ENCODE results near the gene LIPC. TPM values are rescaled to one million over a fixed set of nuclear protein-coding genes. Genes with fewer than 3 reads are reported as not detected.

LIPC gene
- total and polyA plus RNA-seq, 12 donors, result 0.22 to 1.3 (median 0.42) TPM; not detected in 1

DNA sequence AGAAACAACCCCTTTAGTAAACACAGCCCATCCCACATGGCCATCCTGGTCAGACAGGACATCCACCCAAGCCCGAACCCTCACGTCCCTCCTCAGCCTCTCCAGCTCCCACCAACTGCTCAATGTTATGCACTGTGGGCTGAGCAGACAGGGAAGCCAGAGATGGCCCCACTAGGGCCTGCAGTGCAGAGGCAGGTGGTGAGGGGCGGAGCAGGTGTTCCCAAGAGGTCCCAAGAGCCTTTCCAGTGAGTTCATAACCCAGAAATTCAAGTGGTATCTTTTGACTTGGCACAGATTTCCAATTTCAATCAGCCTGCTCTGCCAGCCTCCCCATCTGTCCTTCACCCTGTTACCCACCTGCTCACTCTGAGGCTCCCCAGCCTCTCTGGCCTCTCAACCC is 130.3 kb downstream of the LIPC start:
- Histone ChIP-seq H3K9me3 (no peaks in the 10 kb centered on the region), H3K27me3 (no peaks in the 10 kb centered on the region), H3K4me3 (no peak overlapping the region), H3K4me1 (no peaks in the 10 kb centered on the region), H3K36me3 (no peaks in the 10 kb centered on the region), H3K27ac (no peak overlapping the region)
- intact Hi-C loops (cut with DNase I), result no loop called here
- ATAC-seq (no peak), DNase-seq (no peak)
- TF ChIP-seq, protein P1, sequence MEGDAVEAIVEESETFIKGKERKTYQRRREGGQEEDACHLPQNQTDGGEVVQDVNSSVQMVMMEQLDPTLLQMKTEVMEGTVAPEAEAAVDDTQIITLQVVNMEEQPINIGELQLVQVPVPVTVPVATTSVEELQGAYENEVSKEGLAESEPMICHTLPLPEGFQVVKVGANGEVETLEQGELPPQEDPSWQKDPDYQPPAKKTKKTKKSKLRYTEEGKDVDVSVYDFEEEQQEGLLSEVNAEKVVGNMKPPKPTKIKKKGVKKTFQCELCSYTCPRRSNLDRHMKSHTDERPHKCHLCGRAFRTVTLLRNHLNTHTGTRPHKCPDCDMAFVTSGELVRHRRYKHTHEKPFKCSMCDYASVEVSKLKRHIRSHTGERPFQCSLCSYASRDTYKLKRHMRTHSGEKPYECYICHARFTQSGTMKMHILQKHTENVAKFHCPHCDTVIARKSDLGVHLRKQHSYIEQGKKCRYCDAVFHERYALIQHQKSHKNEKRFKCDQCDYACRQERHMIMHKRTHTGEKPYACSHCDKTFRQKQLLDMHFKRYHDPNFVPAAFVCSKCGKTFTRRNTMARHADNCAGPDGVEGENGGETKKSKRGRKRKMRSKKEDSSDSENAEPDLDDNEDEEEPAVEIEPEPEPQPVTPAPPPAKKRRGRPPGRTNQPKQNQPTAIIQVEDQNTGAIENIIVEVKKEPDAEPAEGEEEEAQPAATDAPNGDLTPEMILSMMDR (IDR thresholded peaks at IDR 0.05), result no peak
- 47 to 86% methylated on average over 3 of the region's 3 CpGs for WGBS, 2 donors

DNA sequence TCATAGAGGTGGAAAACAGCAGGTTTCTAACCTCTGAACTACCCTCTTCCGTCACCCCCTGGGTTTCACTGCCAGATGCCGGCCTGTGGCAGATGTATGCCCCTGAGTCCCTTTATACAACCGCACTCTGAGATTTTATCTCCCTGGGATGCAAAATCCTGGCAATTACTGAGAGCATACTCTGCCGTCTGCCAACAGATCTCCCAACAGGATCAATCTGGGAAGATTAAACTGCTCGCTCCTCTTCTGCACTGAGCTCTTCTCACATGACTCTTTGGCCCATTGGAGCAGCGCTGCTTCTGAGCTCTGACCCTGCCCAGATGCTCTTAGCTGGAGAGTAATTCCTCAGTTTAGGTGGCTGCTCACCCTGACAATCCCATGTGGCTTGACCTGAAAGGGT is 133.2 kb downstream of the LIPC start:
- no peak for DNase-seq
- TF ChIP-seq, protein P1 (IDR thresholded peaks at IDR 0.05), result no peak
- ATAC-seq, result no peak
- no peak overlapping the region for H3K4me3 ChIP-seq
- intact Hi-C loops (cut with DNase I), result no loop called here
- no peaks in the 10 kb centered on the region for H3K27me3 ChIP-seq
- H3K27ac ChIP-seq, result no peak overlapping the region
- 71 to 74% methylated on average over 6 of the region's 6 CpGs for WGBS, 2 donors
- peaks cover 0 to 7% (median 0%) of the 10 kb centered on the region in 9 donors for H3K4me1 ChIP-seq
- H3K9me3 ChIP-seq, result peaks cover 0 to 10% (median 4%) of the 10 kb centered on the region in 11 donors
- no peaks in the 10 kb centered on the region for H3K36me3 ChIP-seq

DNA sequence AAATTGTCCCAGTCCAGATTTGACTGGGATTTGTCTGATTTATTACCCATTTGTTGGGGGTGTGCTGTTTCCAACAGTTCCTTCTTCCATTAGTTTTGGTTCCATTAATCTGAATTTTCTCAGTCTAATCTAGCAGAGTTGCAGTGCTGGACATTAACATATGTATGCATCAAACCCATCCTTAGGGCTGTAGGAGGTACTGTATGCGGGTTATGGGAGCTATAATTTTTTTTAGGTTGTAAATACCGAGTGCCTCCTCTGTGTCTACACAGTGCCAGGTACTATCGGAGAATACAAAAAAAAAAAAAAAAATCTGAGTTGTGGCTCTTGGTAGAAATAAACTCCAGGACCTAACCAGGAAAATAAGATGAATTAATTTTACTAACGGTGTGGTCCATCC is 133.8 kb downstream of the LIPC start:
- no peaks in the 10 kb centered on the region for H3K27me3 ChIP-seq
- no peak overlapping the region for H3K27ac ChIP-seq
- intact Hi-C loops (cut with DNase I), result no loop called here
- DNase-seq (no peak), ATAC-seq (no peak)
- TF ChIP-seq, protein P1 (IDR thresholded peaks at IDR 0.05), result no peak
- 71 to 73% methylated on average over 4 of the region's 4 CpGs for WGBS, 2 donors
- H3K4me3 ChIP-seq, result no peak overlapping the region
- no peaks in the 10 kb centered on the region for H3K36me3 ChIP-seq
- H3K9me3 ChIP-seq, result peaks cover 0 to 10% (median 4%) of the 10 kb centered on the region in 11 donors
- H3K4me1 ChIP-seq, result peaks cover 0 to 7% (median 0%) of the 10 kb centered on the region in 9 donors

DNA sequence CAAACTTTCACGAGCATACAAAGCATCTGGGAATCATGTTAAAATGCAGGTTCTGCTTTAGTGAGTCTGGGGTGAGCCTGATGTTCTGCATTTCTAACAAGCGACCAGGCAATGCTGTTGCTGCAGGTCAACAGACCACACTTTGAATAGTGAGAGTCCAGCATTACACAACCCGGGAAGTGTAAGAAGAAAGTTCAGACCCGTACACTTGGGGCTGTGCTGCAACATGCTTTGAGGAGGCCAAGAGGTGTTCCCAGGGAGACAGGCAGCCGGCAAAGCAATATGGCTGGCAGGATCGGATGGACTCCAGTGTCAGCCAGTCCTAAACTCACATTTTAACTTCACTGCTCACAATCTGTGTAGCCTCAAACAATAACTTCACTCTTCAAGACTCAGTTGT is 134.2 kb downstream of the LIPC start:
- TF ChIP-seq, protein P1 (IDR thresholded peaks at IDR 0.05), result no peak
- no peak overlapping the region for H3K27ac ChIP-seq
- H3K4me3 ChIP-seq, result no peak overlapping the region
- peaks cover 0 to 10% (median 4%) of the 10 kb centered on the region in 11 donors for H3K9me3 ChIP-seq
- no peaks in the 10 kb centered on the region for H3K36me3 ChIP-seq
- WGBS, 2 donors, result 86 to 94% methylated on average over 6 of the region's 6 CpGs
- H3K4me1 ChIP-seq, result peaks cover 0 to 7% (median 0%) of the 10 kb centered on the region in 9 donors
- intact Hi-C loops (cut with DNase I), result no loop called here
- DNase-seq, result no peak
- no peak for ATAC-seq
- no peaks in the 10 kb centered on the region for H3K27me3 ChIP-seq

Measured in heart right ventricle (tissue), 16 donors.